Measurements from ENCODE around the gene ARHGEF25.

ARHGEF25 gene

DNA sequence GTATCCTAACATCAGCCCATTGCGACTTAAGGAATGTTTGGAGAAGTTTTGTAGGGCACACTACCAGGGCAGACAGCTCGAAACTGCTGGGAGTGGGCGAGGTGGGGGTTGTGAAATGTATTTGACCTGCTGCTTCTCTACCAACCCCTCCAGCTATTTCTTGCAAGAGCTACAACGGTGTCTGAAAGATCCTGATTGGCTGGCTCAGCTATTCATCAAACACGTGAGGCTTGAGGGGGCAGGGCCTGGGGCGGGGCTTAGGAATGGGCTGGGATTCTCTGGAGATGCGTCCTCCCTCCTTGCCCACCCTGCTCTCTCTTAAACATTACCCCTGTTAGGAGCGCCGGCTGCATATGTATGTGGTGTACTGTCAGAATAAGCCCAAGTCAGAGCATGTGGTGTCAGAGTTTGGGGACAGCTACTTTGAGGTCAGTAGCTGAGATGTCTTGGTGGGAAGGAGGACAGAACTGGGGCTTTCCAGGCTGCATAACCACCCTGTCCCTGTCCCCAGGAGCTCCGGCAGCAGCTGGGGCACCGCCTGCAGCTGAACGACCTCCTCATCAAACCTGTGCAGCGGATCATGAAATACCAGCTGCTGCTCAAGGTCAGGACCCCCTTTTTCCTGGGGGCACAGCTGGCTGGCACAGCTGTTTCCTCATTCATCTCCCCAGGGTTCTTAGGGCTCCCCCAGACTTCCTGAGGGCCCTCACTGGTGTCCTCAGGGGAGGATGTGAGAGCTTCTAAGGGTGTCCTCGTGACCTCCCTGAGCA lies 3.1 kb downstream of the ARHGEF25 start:
- Histone ChIP-seq H2BK12ac (ENCODE audit: low read length) (no peak overlapping the region), H2AFZ (ENCODE audit: insufficient read depth, low read length, poor library complexity) (no peak overlapping the region), H3K23ac (ENCODE audit: low read length) (no peak overlapping the region), H3K27me3 (ENCODE audit: insufficient read depth, low read length) (peaks cover 37% of the 10 kb centered on the region), H3K79me1 (ENCODE audit: low read length) (peaks cover 6% of the 10 kb centered on the region), H3K4me2 (ENCODE audit: low read length) (no peak overlapping the region), H3K18ac (ENCODE audit: low read length) (no peak overlapping the region), H3K79me2 (ENCODE audit: control insufficient read depth, insufficient read depth, low read length, poor library complexity) (no peaks in the 10 kb centered on the region), H3K9ac (ENCODE audit: low read length) (no peak overlapping the region), H3K27ac (ENCODE audit: low read depth, low read length) (no peak overlapping the region), H2AK5ac (ENCODE audit: low read length) (no peak overlapping the region), H2BK5ac (ENCODE audit: low read depth, low read length, poor library complexity) (no peak overlapping the region), H3K14ac (ENCODE audit: low read length) (no peak overlapping the region), H4K8ac (ENCODE audit: low read depth, low read length) (no peak overlapping the region), H3K9me3 (ENCODE audit: insufficient read depth, low read depth, low read length) (peaks cover 5% of the 10 kb centered on the region), H4K12ac (ENCODE audit: low read depth, low read length) (no peak overlapping the region), H3K4ac (ENCODE audit: low read depth, low read length) (no peak overlapping the region), H3K4me3 (ENCODE audit: low read depth, low read length) (no peak overlapping the region), H3K36me3 (ENCODE audit: control insufficient read depth in 1 of 2, insufficient read depth in 2 of 2, low read length in 2 of 2) (peaks cover 0 to 4% of the 10 kb centered on the region in 2 experiments), H2BK120ac (ENCODE audit: insufficient read depth, low read length, poor library complexity) (no peak overlapping the region), H4K91ac (ENCODE audit: low read depth, low read length) (no peak overlapping the region), H3K4me1 (ENCODE audit: control insufficient read depth in 1 of 2, insufficient read depth in 2 of 2, low read length in 2 of 2) (peaks cover 3 to 4% of the 10 kb centered on the region in 2 experiments)
- WGBS (ENCODE audit: extremely low coverage, insufficient coverage, insufficient read length): no CpG with 5 or more reads among the region's 14 CpGs
- no peak for DNase-seq

DNA sequence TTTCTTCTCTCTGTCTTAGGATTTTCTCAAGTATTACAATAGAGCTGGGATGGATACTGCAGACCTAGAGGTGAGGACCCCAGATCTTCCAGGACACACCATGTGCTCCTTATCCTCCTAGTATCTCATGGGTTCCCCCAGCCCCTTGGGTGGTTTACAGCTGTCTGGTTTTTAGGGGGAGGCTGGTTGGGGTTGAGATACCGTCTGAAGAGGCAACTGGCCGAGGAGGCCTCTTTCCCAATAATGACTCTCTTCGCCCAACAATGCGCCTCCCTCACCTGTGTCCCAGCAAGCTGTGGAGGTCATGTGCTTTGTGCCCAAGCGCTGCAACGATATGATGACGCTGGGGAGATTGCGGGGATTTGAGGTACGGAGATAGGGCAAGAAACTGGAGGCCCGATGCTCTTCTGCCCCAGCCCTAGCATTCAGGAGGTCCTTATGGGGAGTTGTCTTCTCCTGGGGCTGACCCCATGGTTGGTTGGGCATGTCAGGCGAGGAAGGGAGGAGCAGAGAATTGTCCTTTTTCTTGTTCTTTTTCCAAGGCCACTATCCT lies 3.8 kb downstream of the ARHGEF25 start:
- H2BK120ac ChIP-seq (ENCODE audit: insufficient read depth, low read length, poor library complexity): no peak overlapping the region
- no peaks in the 10 kb centered on the region for H3K79me2 ChIP-seq (ENCODE audit: control insufficient read depth, insufficient read depth, low read length, poor library complexity)
- whole genome bisulfite sequencing (ENCODE audit: extremely low coverage, insufficient coverage, insufficient read length): no CpG with 5 or more reads among the region's 11 CpGs
- no peak overlapping the region for H3K4me2 ChIP-seq (ENCODE audit: low read length)
- H4K91ac ChIP-seq (ENCODE audit: low read depth, low read length): no peak overlapping the region
- H3K23ac ChIP-seq (ENCODE audit: low read length): no peak overlapping the region
- H3K27ac ChIP-seq (ENCODE audit: low read depth, low read length): no peak overlapping the region
- H3K9ac ChIP-seq (ENCODE audit: low read length): no peak overlapping the region
- no peak overlapping the region for H4K12ac ChIP-seq (ENCODE audit: low read depth, low read length)
- no peak overlapping the region for H2AFZ ChIP-seq (ENCODE audit: insufficient read depth, low read length, poor library complexity)
- no peak overlapping the region for H3K14ac ChIP-seq (ENCODE audit: low read length)
- DNase-seq: no peak
- no peak overlapping the region for H3K4ac ChIP-seq (ENCODE audit: low read depth, low read length)
- no peak overlapping the region for H3K18ac ChIP-seq (ENCODE audit: low read length)
- H2AK5ac ChIP-seq (ENCODE audit: low read length): no peak overlapping the region
- no peak overlapping the region for H2BK12ac ChIP-seq (ENCODE audit: low read length)
- peaks cover 6% of the 10 kb centered on the region for H3K79me1 ChIP-seq (ENCODE audit: low read length)
- peaks cover 0 to 4% of the 10 kb centered on the region in 2 experiments for H3K36me3 ChIP-seq (ENCODE audit: control insufficient read depth in 1 of 2, insufficient read depth in 2 of 2, low read length in 2 of 2)
- H3K4me1 ChIP-seq (ENCODE audit: control insufficient read depth in 1 of 2, insufficient read depth in 2 of 2, low read length in 2 of 2): peaks cover 3 to 4% of the 10 kb centered on the region in 2 experiments
- H3K4me3 ChIP-seq (ENCODE audit: low read depth, low read length): no peak overlapping the region
- no peak overlapping the region for H2BK5ac ChIP-seq (ENCODE audit: low read depth, low read length, poor library complexity)
- H3K9me3 ChIP-seq (ENCODE audit: insufficient read depth, low read depth, low read length): peaks cover 5% of the 10 kb centered on the region
- peaks cover 40% of the 10 kb centered on the region for H3K27me3 ChIP-seq (ENCODE audit: insufficient read depth, low read length)
- H4K8ac ChIP-seq (ENCODE audit: low read depth, low read length): no peak overlapping the region

DNA sequence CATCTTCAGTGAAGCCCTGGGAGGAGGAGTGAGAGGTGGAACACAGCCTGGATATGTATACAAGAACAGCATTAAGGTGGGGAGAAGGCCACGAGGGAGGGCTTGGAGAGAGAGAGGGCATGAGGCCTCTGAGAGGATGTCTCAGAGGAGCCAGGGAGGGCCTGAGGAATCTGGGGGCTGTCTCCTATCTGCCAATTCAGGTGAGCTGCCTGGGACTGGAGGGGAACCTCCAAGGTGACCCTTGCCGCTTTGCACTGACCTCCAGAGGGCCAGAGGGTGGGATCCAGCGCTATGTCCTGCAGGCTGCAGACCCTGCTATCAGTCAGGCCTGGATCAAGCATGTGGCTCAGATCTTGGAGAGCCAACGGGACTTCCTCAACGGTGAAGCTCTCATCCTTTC lies 4.4 kb downstream of the ARHGEF25 start:
- Histone ChIP-seq H2AK5ac (ENCODE audit: low read length) (no peak overlapping the region), H3K4ac (ENCODE audit: low read depth, low read length) (no peak overlapping the region), H4K12ac (ENCODE audit: low read depth, low read length) (no peak overlapping the region), H4K8ac (ENCODE audit: low read depth, low read length) (no peak overlapping the region), H3K79me1 (ENCODE audit: low read length) (peaks cover 6% of the 10 kb centered on the region), H3K36me3 (ENCODE audit: control insufficient read depth in 1 of 2, insufficient read depth in 2 of 2, low read length in 2 of 2) (peaks cover 0 to 4% of the 10 kb centered on the region in 2 experiments), H4K91ac (ENCODE audit: low read depth, low read length) (no peak overlapping the region), H2AFZ (ENCODE audit: insufficient read depth, low read length, poor library complexity) (no peak overlapping the region), H3K23ac (ENCODE audit: low read length) (no peak overlapping the region), H3K18ac (ENCODE audit: low read length) (no peak overlapping the region), H2BK12ac (ENCODE audit: low read length) (no peak overlapping the region), H3K4me2 (ENCODE audit: low read length) (no peak overlapping the region), H2BK5ac (ENCODE audit: low read depth, low read length, poor library complexity) (no peak overlapping the region), H2BK120ac (ENCODE audit: insufficient read depth, low read length, poor library complexity) (no peak overlapping the region), H3K9me3 (ENCODE audit: insufficient read depth, low read depth, low read length) (peaks cover 5% of the 10 kb centered on the region), H3K4me3 (ENCODE audit: low read depth, low read length) (no peak overlapping the region), H3K9ac (ENCODE audit: low read length) (no peak overlapping the region), H3K27me3 (ENCODE audit: insufficient read depth, low read length) (peaks cover 45% of the 10 kb centered on the region), H3K79me2 (ENCODE audit: control insufficient read depth, insufficient read depth, low read length, poor library complexity) (no peaks in the 10 kb centered on the region), H3K4me1 (ENCODE audit: control insufficient read depth in 1 of 2, insufficient read depth in 2 of 2, low read length in 2 of 2) (peaks cover 3 to 4% of the 10 kb centered on the region in 2 experiments), H3K14ac (ENCODE audit: low read length) (no peak overlapping the region), H3K27ac (ENCODE audit: low read depth, low read length) (no peak overlapping the region)
- WGBS (ENCODE audit: extremely low coverage, insufficient coverage, insufficient read length): no CpG with 5 or more reads among the region's 5 CpGs
- no peak for DNase-seq

DNA sequence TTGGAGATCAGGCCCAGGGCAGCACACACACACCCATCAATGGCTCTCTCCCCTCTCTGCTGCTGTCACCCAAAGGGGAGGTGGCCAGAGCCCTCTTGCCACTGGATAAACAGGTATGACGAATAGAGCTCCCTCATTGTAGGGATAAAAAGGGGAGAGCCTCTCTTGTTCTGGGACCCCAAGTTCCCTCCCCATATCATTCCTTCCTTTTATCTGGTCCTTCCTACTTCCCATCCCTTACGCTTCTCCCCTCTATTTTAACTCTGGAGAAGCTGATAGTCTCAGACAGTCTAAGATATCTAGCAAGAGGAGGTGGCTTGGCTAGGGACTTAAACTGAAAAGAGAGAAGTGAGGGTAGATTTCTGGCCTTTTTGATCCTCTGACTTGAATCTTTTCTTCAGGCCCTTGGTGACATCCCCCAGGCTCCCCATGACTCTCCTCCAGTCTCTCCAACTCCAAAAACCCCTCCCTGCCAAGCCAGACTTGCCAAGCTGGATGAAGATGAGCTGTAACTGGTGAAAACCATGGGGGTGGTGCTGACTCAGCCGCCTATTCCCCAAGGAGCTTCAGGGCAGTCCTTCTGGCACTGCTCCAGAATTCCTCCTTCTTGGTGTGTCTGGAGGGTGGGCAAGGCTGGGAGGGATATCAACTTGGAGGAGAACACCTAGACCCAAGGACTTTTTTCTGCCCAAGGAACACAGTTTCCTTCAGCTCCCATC lies 5.3 kb downstream of the ARHGEF25 start:
- H2AFZ ChIP-seq (ENCODE audit: insufficient read depth, low read length, poor library complexity): no peak overlapping the region
- H2AK5ac ChIP-seq (ENCODE audit: low read length): no peak overlapping the region
- no peak overlapping the region for H3K14ac ChIP-seq (ENCODE audit: low read length)
- H2BK12ac ChIP-seq (ENCODE audit: low read length): no peak overlapping the region
- H4K12ac ChIP-seq (ENCODE audit: low read depth, low read length): no peak overlapping the region
- H3K9ac ChIP-seq (ENCODE audit: low read length): no peak overlapping the region
- H3K18ac ChIP-seq (ENCODE audit: low read length): no peak overlapping the region
- H3K4me1 ChIP-seq (ENCODE audit: control insufficient read depth in 1 of 2, insufficient read depth in 2 of 2, low read length in 2 of 2): peaks cover 0 to 3% of the 10 kb centered on the region in 2 experiments
- H3K36me3 ChIP-seq (ENCODE audit: control insufficient read depth in 1 of 2, insufficient read depth in 2 of 2, low read length in 2 of 2): peaks cover 0 to 4% of the 10 kb centered on the region in 2 experiments
- H3K9me3 ChIP-seq (ENCODE audit: insufficient read depth, low read depth, low read length): peaks cover 5% of the 10 kb centered on the region
- no peak overlapping the region for H2BK5ac ChIP-seq (ENCODE audit: low read depth, low read length, poor library complexity)
- no peak overlapping the region for H3K27ac ChIP-seq (ENCODE audit: low read depth, low read length)
- H3K79me2 ChIP-seq (ENCODE audit: control insufficient read depth, insufficient read depth, low read length, poor library complexity): no peaks in the 10 kb centered on the region
- H3K4ac ChIP-seq (ENCODE audit: low read depth, low read length): no peak overlapping the region
- DNase-seq: no peak
- no peak overlapping the region for H3K4me2 ChIP-seq (ENCODE audit: low read length)
- no peak overlapping the region for H2BK120ac ChIP-seq (ENCODE audit: insufficient read depth, low read length, poor library complexity)
- H3K27me3 ChIP-seq (ENCODE audit: insufficient read depth, low read length): peaks cover 48% of the 10 kb centered on the region
- no peaks in the 10 kb centered on the region for H3K79me1 ChIP-seq (ENCODE audit: low read length)
- no peak overlapping the region for H3K4me3 ChIP-seq (ENCODE audit: low read depth, low read length)
- no CpG with 5 or more reads among the region's 3 CpGs for WGBS (ENCODE audit: extremely low coverage, insufficient coverage, insufficient read length)
- no peak overlapping the region for H4K8ac ChIP-seq (ENCODE audit: low read depth, low read length)
- H3K23ac ChIP-seq (ENCODE audit: low read length): no peak overlapping the region
- H4K91ac ChIP-seq (ENCODE audit: low read depth, low read length): no peak overlapping the region
